Measurements from ENCODE around the gene PIGW. TPM values are rescaled to one million over a fixed set of nuclear protein-coding genes. Genes with fewer than 3 reads are reported as not detected.
A peak's percentile ranks its signal among the peaks of the same experiment; 100 is the strongest.

Gene PIGW
- total RNA-seq, 5 donors from 2014 or later (not counting 1 experiment from before 2014, with no cell fraction given): 6.0 to 8.7 (median 6.5) TPM

- Mint-ChIP-seq H3K9me3 (no peaks in the 10 kb centered on the region), H3K4me1 (peaks cover 5 to 16% (median 13%) of the 10 kb centered on the region in 3 donors), H3K36me3 (peaks cover 42% of the 10 kb centered on the region), H3K27ac (no peak overlapping the region), H3K4me3 (no peak overlapping the region), H3K27me3 (no peaks in the 10 kb centered on the region)
- Histone ChIP-seq H3K4me3 (ENCODE audit: control insufficient read depth in 1 of 2, extremely low read depth in 1 of 2, low read length in 1 of 2) (no peak overlapping the region), H3K9me3 (no peaks in the 10 kb centered on the region), H3K4me1 (ENCODE audit: control insufficient read depth in 1 of 2, extremely low read depth in 1 of 2, insufficient read depth in 2 of 2, low read length in 2 of 2) (peaks cover 0 to 5% of the 10 kb centered on the region in 2 experiments), H3K36me3 (ENCODE audit: control insufficient read depth in 2 of 2, extremely low read depth in 1 of 2, insufficient read depth in 1 of 2, low read length in 1 of 2) (peaks cover 19 to 40% of the 10 kb centered on the region in 2 donors), H3K27me3 (replicated peaks in 1 of 2; ENCODE audit: control insufficient read depth in 2 of 2, extremely low read depth in 1 of 2, insufficient read depth in 2 of 2, low read length in 1 of 2) (no peaks in the 10 kb centered on the region), H3K27ac (ENCODE audit: low read length) (no peak overlapping the region)
- ATAC-seq (replicated peaks in 1 of 4) (no peak), DNase-seq (no peak)
- CTCF ChIA-PET: no interaction called here
- POLR2A ChIA-PET: interaction anchor here in 1 of 2 donors (0.6 kb wide), 1 partner anchor 810 kb away, joined by 6 read pairs; no protein-coding TSS in a partner anchor
- WGBS (ENCODE audit: insufficient coverage): 100% methylated on average over 5 of the region's 7 CpGs
Observed at GRCh38 chr17:36527621-36528250, 7.1 kb upstream of the PIGW start.

DNA sequence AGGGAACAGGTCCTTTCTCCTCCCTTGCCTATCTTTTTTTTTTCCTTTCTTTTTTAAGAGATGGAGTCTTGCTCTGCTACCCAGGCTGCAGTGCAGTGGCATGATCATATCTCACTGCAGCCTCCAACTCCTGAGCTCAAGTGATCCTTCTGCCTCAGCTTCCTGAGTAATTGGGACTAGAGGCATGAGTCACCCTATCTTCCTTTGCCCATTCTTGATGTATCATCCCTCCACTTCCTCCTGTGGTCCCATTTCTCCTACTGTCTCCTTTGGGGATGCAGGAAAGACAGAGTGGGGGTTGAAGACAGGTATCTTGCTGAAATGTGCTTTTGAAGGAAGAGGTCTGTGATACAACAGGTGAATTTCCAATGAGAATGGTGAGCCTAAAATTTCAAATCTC is 5.7 kb upstream of the PIGW start:
- DNase-seq (no peak), ATAC-seq (replicated peaks in 1 of 4) (no peak)
- no peaks in the 10 kb centered on the region for H3K27me3 Mint-ChIP-seq
- H3K27ac ChIP-seq (ENCODE audit: low read length): no peak overlapping the region
- no peaks in the 10 kb centered on the region for H3K9me3 ChIP-seq
- peaks cover 10 to 18% (median 17%) of the 10 kb centered on the region in 3 donors for H3K4me1 Mint-ChIP-seq
- H3K4me3 Mint-ChIP-seq: no peak overlapping the region
- H3K27me3 ChIP-seq (replicated peaks in 1 of 2; ENCODE audit: control insufficient read depth in 2 of 2, extremely low read depth in 1 of 2, insufficient read depth in 2 of 2, low read length in 1 of 2): no peaks in the 10 kb centered on the region
- no peak overlapping the region for H3K4me3 ChIP-seq (ENCODE audit: control insufficient read depth in 1 of 2, extremely low read depth in 1 of 2, low read length in 1 of 2)
- ChIA-PET POLR2A (no interaction called here), CTCF (no interaction called here)
- H3K9me3 Mint-ChIP-seq: no peaks in the 10 kb centered on the region
- H3K36me3 Mint-ChIP-seq: peaks cover 44% of the 10 kb centered on the region
- peak overlapping the region in 1 of 2 donors; percentile 53 for H3K27ac Mint-ChIP-seq
- peaks cover 19 to 45% of the 10 kb centered on the region in 2 donors for H3K36me3 ChIP-seq (ENCODE audit: control insufficient read depth in 2 of 2, extremely low read depth in 1 of 2, insufficient read depth in 1 of 2, low read length in 1 of 2)
- H3K4me1 ChIP-seq (ENCODE audit: control insufficient read depth in 1 of 2, extremely low read depth in 1 of 2, insufficient read depth in 2 of 2, low read length in 2 of 2): peaks cover 0 to 11% of the 10 kb centered on the region in 2 experiments

DNA sequence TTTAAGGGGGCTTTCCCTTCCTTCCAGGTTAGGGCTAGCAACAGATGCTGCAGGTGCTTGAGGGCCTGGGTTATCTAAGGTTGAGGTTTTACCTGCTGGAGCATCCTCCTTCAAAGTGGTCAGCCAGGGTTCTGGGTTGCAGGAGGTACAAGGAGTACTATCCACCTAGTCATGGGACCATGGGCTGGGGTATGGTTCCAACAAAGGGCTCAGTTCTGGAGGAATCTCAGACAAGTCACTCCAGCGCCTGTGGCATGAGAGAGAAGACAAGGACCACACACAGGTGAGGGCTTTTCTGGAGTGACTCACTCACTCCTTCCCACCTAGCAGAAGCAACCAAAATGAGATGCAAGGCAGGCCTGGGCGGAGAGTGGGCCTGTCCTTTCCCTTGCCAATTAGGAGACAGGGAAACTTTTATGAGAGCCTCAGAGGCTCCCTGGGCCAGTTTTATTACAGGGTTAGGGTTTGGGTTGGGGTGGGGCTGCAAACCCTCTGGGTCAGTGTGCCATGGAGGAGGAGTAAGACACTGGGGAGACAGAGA is 2.3 kb upstream of the PIGW start:
- H3K27ac ChIP-seq (ENCODE audit: low read length): no peak overlapping the region
- peaks cover 2 to 19% of the 10 kb centered on the region in 2 experiments for H3K4me1 ChIP-seq (ENCODE audit: control insufficient read depth in 1 of 2, extremely low read depth in 1 of 2, insufficient read depth in 2 of 2, low read length in 2 of 2)
- peak overlapping the region; percentile 26 to 38 (median 37) for H3K4me3 Mint-ChIP-seq
- peaks cover 17 to 30% (median 19%) of the 10 kb centered on the region in 3 donors for H3K4me1 Mint-ChIP-seq
- ChIA-PET CTCF (interaction anchor here in 1 of 2 donors (0.6 kb wide), 1 partner anchor 706 kb away, joined by 4 read pairs; no protein-coding TSS in a partner anchor), POLR2A (no interaction called here)
- H3K27me3 ChIP-seq (replicated peaks in 1 of 2; ENCODE audit: control insufficient read depth in 2 of 2, extremely low read depth in 1 of 2, insufficient read depth in 2 of 2, low read length in 1 of 2): no peaks in the 10 kb centered on the region
- peaks cover 9 to 26% of the 10 kb centered on the region in 2 donors for H3K36me3 ChIP-seq (ENCODE audit: control insufficient read depth in 2 of 2, extremely low read depth in 1 of 2, insufficient read depth in 1 of 2, low read length in 1 of 2)
- H3K27ac Mint-ChIP-seq: no peak overlapping the region
- ATAC-seq (replicated peaks in 1 of 4) (no peak), DNase-seq (no peak)
- H3K9me3 Mint-ChIP-seq: no peaks in the 10 kb centered on the region
- H3K27me3 Mint-ChIP-seq: no peaks in the 10 kb centered on the region
- peaks cover 22% of the 10 kb centered on the region for H3K36me3 Mint-ChIP-seq
- WGBS (ENCODE audit: insufficient coverage): no CpG with 5 or more reads among the region's 2 CpGs
- no peak overlapping the region for H3K4me3 ChIP-seq (ENCODE audit: control insufficient read depth in 1 of 2, extremely low read depth in 1 of 2, low read length in 1 of 2)
- H3K9me3 ChIP-seq: no peaks in the 10 kb centered on the region

- H3K9me3 Mint-ChIP-seq: no peaks in the 10 kb centered on the region
- H3K36me3 Mint-ChIP-seq: peaks cover 19% of the 10 kb centered on the region
- ChIA-PET CTCF (interaction anchor here (0.6 to 1.3 kb wide), 9 partner anchors 11 to 69 kb away, joined by 3 to 6 read pairs (median 3); partner anchors contain the start of genes GGNBP2 (in 1 of the 2), MRM1 (in 1 of the 2) and ZNHIT3 (in 1 of the 2)), POLR2A (interaction anchor here in 1 of 2 donors (2.6 kb wide), 1 partner anchor 12 kb away, joined by 11 read pairs; the partner anchor contains the start of gene GGNBP2)
- peak overlapping the region; percentile 94 to 97 for H3K27ac Mint-ChIP-seq
- no peaks in the 10 kb centered on the region for H3K27me3 Mint-ChIP-seq
- peaks cover 17 to 30% (median 19%) of the 10 kb centered on the region in 3 donors for H3K4me1 Mint-ChIP-seq
- 8% methylated on average over 35 of the region's 48 CpGs for whole genome bisulfite sequencing (ENCODE audit: insufficient coverage)
- H3K4me3 Mint-ChIP-seq: peak overlapping the region; percentile 94 to 99 (median 97)
- Histone ChIP-seq H3K27me3 (replicated peaks in 1 of 2; ENCODE audit: control insufficient read depth in 2 of 2, extremely low read depth in 1 of 2, insufficient read depth in 2 of 2, low read length in 1 of 2) (no peaks in the 10 kb centered on the region), H3K9me3 (no peaks in the 10 kb centered on the region), H3K36me3 (ENCODE audit: control insufficient read depth in 2 of 2, extremely low read depth in 1 of 2, insufficient read depth in 1 of 2, low read length in 1 of 2) (peaks cover 9 to 24% of the 10 kb centered on the region in 2 donors), H3K4me1 (ENCODE audit: control insufficient read depth in 1 of 2, extremely low read depth in 1 of 2, insufficient read depth in 2 of 2, low read length in 2 of 2) (peaks cover 2 to 19% of the 10 kb centered on the region in 2 experiments), H3K4me3 (ENCODE audit: control insufficient read depth in 1 of 2, extremely low read depth in 1 of 2, low read length in 1 of 2) (peak overlapping the region; percentile 91 to 99), H3K27ac (ENCODE audit: low read length) (peak overlapping the region; percentile 95)
- DNase-seq (peak in 31 of 35 experiments; percentile 10 to 66 (median 37)), ATAC-seq (replicated peaks in 1 of 4) (peak; percentile 22 to 41 (median 28))
Observed at GRCh38 chr17:36533935-36534839, 600 bp upstream of the PIGW start.

- POLR2A ChIA-PET: interaction anchor here in 1 of 2 donors (0.6 to 2.6 kb wide), 2 partner anchors 10 to 1443 kb away, joined by 3 to 11 read pairs; partner anchors contain the start of gene GGNBP2
- Histone ChIP-seq H3K9me3 (no peaks in the 10 kb centered on the region), H3K4me3 (ENCODE audit: control insufficient read depth in 1 of 2, extremely low read depth in 1 of 2, low read length in 1 of 2) (peak overlapping the region; percentile 91 to 99), H3K27me3 (replicated peaks in 1 of 2; ENCODE audit: control insufficient read depth in 2 of 2, extremely low read depth in 1 of 2, insufficient read depth in 2 of 2, low read length in 1 of 2) (no peaks in the 10 kb centered on the region), H3K4me1 (ENCODE audit: control insufficient read depth in 1 of 2, extremely low read depth in 1 of 2, insufficient read depth in 2 of 2, low read length in 2 of 2) (peaks cover 2 to 19% of the 10 kb centered on the region in 2 experiments), H3K27ac (ENCODE audit: low read length) (peak overlapping the region; percentile 95), H3K36me3 (ENCODE audit: control insufficient read depth in 2 of 2, extremely low read depth in 1 of 2, insufficient read depth in 1 of 2, low read length in 1 of 2) (peaks cover 2 to 32% of the 10 kb centered on the region in 2 donors)
- Mint-ChIP-seq H3K36me3 (peaks cover 21% of the 10 kb centered on the region), H3K27me3 (no peaks in the 10 kb centered on the region), H3K4me1 (peaks cover 16 to 30% (median 19%) of the 10 kb centered on the region in 3 donors), H3K9me3 (no peaks in the 10 kb centered on the region), H3K27ac (peak overlapping the region; percentile 94 to 97), H3K4me3 (peak overlapping the region; percentile 94 to 99 (median 97))
- ATAC-seq (replicated peaks in 1 of 4) (no peak), DNase-seq (no peak)
- CTCF ChIA-PET: interaction anchor here in 1 of 2 donors (0.9 kb wide), 1 partner anchor 9 kb away, joined by 4 read pairs; the partner anchor contains the start of gene GGNBP2
- WGBS (ENCODE audit: insufficient coverage): under 1% methylated on average over 11 of the region's 15 CpGs
Observed at GRCh38 chr17:36535669-36536081, 888 bp downstream of the PIGW start.

DNA sequence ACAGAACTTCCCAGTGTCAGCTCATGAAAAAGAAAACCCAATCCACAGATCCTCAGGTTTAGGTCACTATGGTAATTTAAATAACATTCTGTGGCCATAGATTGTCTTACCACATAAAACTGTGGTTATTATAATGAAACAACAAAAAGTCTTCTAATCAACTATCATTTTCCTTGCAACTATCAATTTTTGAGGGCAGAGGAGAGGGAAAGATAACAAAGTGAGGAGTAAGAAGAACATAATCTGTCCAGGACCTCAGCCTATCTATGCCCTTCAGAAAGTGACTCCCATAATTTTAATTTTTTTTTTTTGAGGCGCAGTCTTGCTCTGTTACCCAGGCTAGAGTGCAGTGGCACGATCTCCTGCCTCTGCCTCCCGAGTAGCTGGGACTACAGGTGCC is 5.9 kb downstream of the PIGW start:
- POLR2A ChIA-PET: no interaction called here
- 100% methylated on average over 3 of the region's 3 CpGs for WGBS (ENCODE audit: insufficient coverage)
- no peak overlapping the region for H3K27ac Mint-ChIP-seq
- Histone ChIP-seq H3K27ac (ENCODE audit: low read length) (no peak overlapping the region), H3K36me3 (ENCODE audit: control insufficient read depth in 2 of 2, extremely low read depth in 1 of 2, insufficient read depth in 1 of 2, low read length in 1 of 2) (peaks cover 0 to 16% of the 10 kb centered on the region in 2 donors), H3K9me3 (no peaks in the 10 kb centered on the region), H3K4me1 (ENCODE audit: control insufficient read depth in 1 of 2, extremely low read depth in 1 of 2, insufficient read depth in 2 of 2, low read length in 2 of 2) (peaks cover 2 to 22% of the 10 kb centered on the region in 2 experiments), H3K27me3 (replicated peaks in 1 of 2; ENCODE audit: control insufficient read depth in 2 of 2, extremely low read depth in 1 of 2, insufficient read depth in 2 of 2, low read length in 1 of 2) (no peaks in the 10 kb centered on the region), H3K4me3 (ENCODE audit: control insufficient read depth in 1 of 2, extremely low read depth in 1 of 2, low read length in 1 of 2) (no peak overlapping the region)
- CTCF ChIA-PET: no interaction called here
- peaks cover 13 to 16% (median 13%) of the 10 kb centered on the region in 3 donors for H3K4me1 Mint-ChIP-seq
- H3K9me3 Mint-ChIP-seq: no peaks in the 10 kb centered on the region
- H3K4me3 Mint-ChIP-seq: no peak overlapping the region
- ATAC-seq (replicated peaks in 1 of 4) (no peak), DNase-seq (no peak)
- no peaks in the 10 kb centered on the region for H3K27me3 Mint-ChIP-seq
- peaks cover 8% of the 10 kb centered on the region for H3K36me3 Mint-ChIP-seq
